Gastroesophageal sphincter (tissue), 4 donors: ENCODE results near the gene VHLL. TPM values are rescaled to one million over a fixed set of nuclear protein-coding genes. Genes with fewer than 3 reads are reported as not detected.

Experiments used
- ATAC-seq: fragments of 150-250 bp; one replicate; pipeline ENCODE4 v1.9.1; 2016; ENCODE audit warnings: mild to moderate bottlenecking, moderate library complexity
- H3K27ac ChIP-seq, 4 donors: fragments of 200-600 bp; sonication (generic) in 3 of 4; 1 replicate in 3 of 4; 2 replicates in 1 of 4; pipeline ENCODE4 v1.5.1; 2016 to 2019
- H3K27me3 ChIP-seq: fragments of 200-600 bp; sonication (generic); one replicate; pipeline ENCODE4 v1.5.1; 2019
- H3K36me3 ChIP-seq, 2 donors: fragments of 200-600 bp; sonication (generic); one replicate each; pipeline ENCODE4 v1.5.1; 2019; ENCODE audit warnings: control low read depth in 1 of 2
- H3K4me1 ChIP-seq, 3 donors: fragments of 200-600 bp; sonication (generic); 1 replicate in 2 of 3; 2 replicates in 1 of 3; pipeline ENCODE4 v1.5.1; 2016 to 2019; ENCODE audit warnings: control low read depth in 2 of 3
- H3K4me3 ChIP-seq, 2 donors: fragments of 200-600 bp; sonication (generic); one replicate each; pipeline ENCODE4 v1.5.1; 2019; ENCODE audit warnings: mild to moderate bottlenecking in 1 of 2, moderate library complexity in 1 of 2
- H3K9me3 ChIP-seq, 3 donors: fragments of 200-600 bp; sonication (generic); one replicate each; pipeline ENCODE4 v1.5.1; 2017 to 2019; ENCODE audit warnings: control low read depth in 2 of 3
- EP300 ChIP-seq: sonication (generic); formaldehyde crosslinking; IDR thresholded peaks from one replicate; pipeline ENCODE4 v1.6.1; 2017; ENCODE audit warnings: antibody characterized with exemption, mild to moderate bottlenecking
- POLR2A ChIP-seq, 2 donors: fragments of 450-650 bp; IDR thresholded peaks; one replicate each; pipeline ENCODE4 v1.6.1; 2017; ENCODE audit warnings: antibody characterized with exemption in 2 of 2, mild to moderate bottlenecking in 2 of 2, moderate library complexity in 1 of 2
- POLR2AphosphoS5 ChIP-seq: sonication (generic); formaldehyde crosslinking; IDR thresholded peaks from one replicate; pipeline ENCODE4 v1.6.1; 2017; ENCODE audit warnings: antibody characterized with exemption
- whole genome bisulfite sequencing, 2 donors: methylation state at CpG; one replicate each; pipeline ENCODE4 v1.1.5; 2018; ENCODE audit warnings: low coverage in 1 of 2; 5-methylcytosine and 5-hydroxymethylcytosine counted together
- total RNA-seq, 4 donors: library from RNA; depleted of rRNA; stranded (reverse); fragments of >200 nt; gene quantifications; one replicate each; pipeline ENCODE4 v1.1.0, GENCODE V29; 2016
- TF ChIP-seq, protein P1 (sequence below), 4 experiments: fragments of 200-600 bp in 2 of 4; fragments of 450-650 bp in 2 of 4; sonication (generic) in 1 of 4; IDR thresholded peaks; one replicate each; pipeline ENCODE4 v1.5.1; 2017 to 2019; ENCODE audit warnings: antibody characterized with exemption in 4 of 4, mild to moderate bottlenecking in 2 of 4, moderate library complexity in 2 of 4

Gene VHLL
- total RNA-seq, 4 donors from 2014 or later: not detected

- H3K27ac ChIP-seq: peak overlapping the region; percentile 57 to 91 (median 91)
- peak; percentile 1 for ATAC-seq
- TF ChIP-seq POLR2A (IDR thresholded peaks at IDR 0.05): no peak
Measured at GRCh38 chr1:156281693-156282478, 17.2 kb downstream of the VHLL start.

DNA sequence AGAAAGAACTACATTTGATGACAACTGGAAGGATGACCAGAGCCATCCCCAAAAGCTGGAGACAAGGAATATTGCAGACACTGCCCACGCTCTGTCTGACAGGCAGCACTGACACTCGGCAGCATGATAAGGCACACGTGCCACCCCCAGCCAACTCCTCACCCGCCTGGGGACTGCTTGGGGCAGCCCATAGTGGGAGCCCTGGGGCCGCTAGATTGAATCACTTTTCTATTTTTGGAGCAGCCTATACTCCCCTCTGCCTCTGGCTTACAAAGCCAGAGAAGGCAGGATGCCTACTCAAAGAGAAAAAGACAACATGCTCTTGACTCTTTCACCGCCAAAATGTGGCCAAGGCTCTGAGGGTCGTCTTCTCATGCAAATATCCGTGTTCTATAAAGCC is 17.8 kb downstream of the VHLL start:
- Histone ChIP-seq H3K4me1 (peaks cover 4 to 44% (median 17%) of the 10 kb centered on the region in 3 donors), H3K36me3 (peaks cover 0 to 48% of the 10 kb centered on the region in 2 donors), H3K9me3 (no peaks in the 10 kb centered on the region), H3K27ac (no peak overlapping the region), H3K27me3 (no peaks in the 10 kb centered on the region), H3K4me3 (peak overlapping the region in 1 of 2 donors; percentile 95)
- no peak for ATAC-seq
- TF ChIP-seq POLR2A (IDR thresholded peaks at IDR 0.05) (no peak), POLR2AphosphoS5 (no peak)
- 29 to 39% methylated on average over 4 to 8 of the region's 8 CpGs for WGBS, 2 donors

More at GRCh38 chr1:156281693-156282478, 17.2 kb downstream of the VHLL start:
- H3K27me3 ChIP-seq: no peaks in the 10 kb centered on the region
- WGBS, 2 donors: 0 to 7% methylated on average over 14 to 16 of the region's 22 CpGs
- peak overlapping the region; percentile 82 to 95 for H3K4me3 ChIP-seq
- H3K4me1 ChIP-seq: peaks cover 4 to 44% (median 17%) of the 10 kb centered on the region in 3 donors
- H3K36me3 ChIP-seq: peaks cover 0 to 45% of the 10 kb centered on the region in 2 donors
- no peaks in the 10 kb centered on the region for H3K9me3 ChIP-seq

DNA sequence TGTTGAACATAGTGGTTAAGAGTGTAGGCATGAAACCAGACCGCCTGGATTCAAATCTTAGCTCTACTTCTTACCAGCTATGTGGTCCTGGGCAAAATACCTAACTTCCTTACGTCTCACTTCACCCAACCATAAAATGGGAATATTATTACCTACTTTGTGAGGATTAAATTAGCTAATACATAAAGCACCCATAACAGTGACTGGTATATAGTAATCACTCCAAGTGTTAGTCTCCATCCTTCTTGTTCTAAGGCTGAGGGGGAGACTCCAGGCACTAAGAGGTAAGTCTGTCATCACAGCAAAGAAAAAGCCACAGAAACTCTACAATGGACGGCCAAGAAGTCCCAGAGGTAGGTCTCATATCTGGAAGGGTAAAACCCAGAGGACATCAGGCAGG is 19.3 kb downstream of the VHLL start:
- H3K36me3 ChIP-seq: peaks cover 0 to 52% of the 10 kb centered on the region in 2 donors
- H3K4me3 ChIP-seq: no peak overlapping the region
- no peaks in the 10 kb centered on the region for H3K9me3 ChIP-seq
- ATAC-seq: no peak
- H3K27ac ChIP-seq: no peak overlapping the region
- TF ChIP-seq EP300 (no peak), POLR2A (IDR thresholded peaks at IDR 0.05) (no peak), POLR2AphosphoS5 (no peak)
- TF ChIP-seq, protein P1, sequence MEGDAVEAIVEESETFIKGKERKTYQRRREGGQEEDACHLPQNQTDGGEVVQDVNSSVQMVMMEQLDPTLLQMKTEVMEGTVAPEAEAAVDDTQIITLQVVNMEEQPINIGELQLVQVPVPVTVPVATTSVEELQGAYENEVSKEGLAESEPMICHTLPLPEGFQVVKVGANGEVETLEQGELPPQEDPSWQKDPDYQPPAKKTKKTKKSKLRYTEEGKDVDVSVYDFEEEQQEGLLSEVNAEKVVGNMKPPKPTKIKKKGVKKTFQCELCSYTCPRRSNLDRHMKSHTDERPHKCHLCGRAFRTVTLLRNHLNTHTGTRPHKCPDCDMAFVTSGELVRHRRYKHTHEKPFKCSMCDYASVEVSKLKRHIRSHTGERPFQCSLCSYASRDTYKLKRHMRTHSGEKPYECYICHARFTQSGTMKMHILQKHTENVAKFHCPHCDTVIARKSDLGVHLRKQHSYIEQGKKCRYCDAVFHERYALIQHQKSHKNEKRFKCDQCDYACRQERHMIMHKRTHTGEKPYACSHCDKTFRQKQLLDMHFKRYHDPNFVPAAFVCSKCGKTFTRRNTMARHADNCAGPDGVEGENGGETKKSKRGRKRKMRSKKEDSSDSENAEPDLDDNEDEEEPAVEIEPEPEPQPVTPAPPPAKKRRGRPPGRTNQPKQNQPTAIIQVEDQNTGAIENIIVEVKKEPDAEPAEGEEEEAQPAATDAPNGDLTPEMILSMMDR (IDR thresholded peaks at IDR 0.05): no peak
- H3K27me3 ChIP-seq: no peaks in the 10 kb centered on the region
- H3K4me1 ChIP-seq: peaks cover 4 to 44% (median 17%) of the 10 kb centered on the region in 3 donors
- WGBS, 2 donors: 72 to 90% methylated on average over 1 to 3 of the region's 3 CpGs

GRCh38 chr1:156276966-156277381 is 22.1 kb downstream of the VHLL start:
- H3K27me3 ChIP-seq: no peaks in the 10 kb centered on the region
- H3K27ac ChIP-seq: no peak overlapping the region
- WGBS, 2 donors: 70 to 81% methylated on average over 4 to 6 of the region's 6 CpGs
- peaks cover 0 to 80% of the 10 kb centered on the region in 2 donors for H3K36me3 ChIP-seq
- TF ChIP-seq POLR2AphosphoS5 (no peak), EP300 (no peak), POLR2A (IDR thresholded peaks at IDR 0.05) (no peak)
- TF ChIP-seq, protein P1 (IDR thresholded peaks at IDR 0.05): no peak
- peak; percentile 52 for ATAC-seq
- no peak overlapping the region for H3K4me3 ChIP-seq
- H3K4me1 ChIP-seq: peaks cover 4 to 30% (median 10%) of the 10 kb centered on the region in 3 donors
- no peaks in the 10 kb centered on the region for H3K9me3 ChIP-seq

DNA sequence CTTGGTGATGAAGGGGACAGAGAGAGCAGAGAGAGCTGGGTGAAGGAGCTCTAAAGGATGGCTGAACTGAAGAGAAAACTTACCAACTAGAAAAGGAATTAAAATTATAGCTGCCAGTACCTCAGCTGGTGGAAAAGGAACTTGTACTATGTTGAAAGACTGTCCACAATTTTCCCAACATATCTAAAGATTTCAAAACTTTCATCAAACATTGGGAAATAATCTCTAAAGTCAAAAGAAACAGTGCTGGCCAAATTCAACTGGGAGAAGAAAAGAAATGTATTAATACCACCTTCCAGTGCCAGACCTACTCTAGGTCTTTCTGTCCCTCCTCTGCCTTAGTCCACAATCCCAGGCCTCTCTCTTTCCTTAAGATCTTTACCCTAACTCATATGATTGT is 22.6 kb downstream of the VHLL start:
- Histone ChIP-seq H3K36me3 (peaks cover 0 to 85% of the 10 kb centered on the region in 2 donors), H3K9me3 (no peaks in the 10 kb centered on the region), H3K4me1 (peaks cover 4 to 25% (median 6%) of the 10 kb centered on the region in 3 donors), H3K27ac (no peak overlapping the region), H3K4me3 (no peak overlapping the region), H3K27me3 (no peaks in the 10 kb centered on the region)
- no peak for TF ChIP-seq EP300
- TF ChIP-seq, protein P1 (IDR thresholded peaks at IDR 0.05): no peak
- TF ChIP-seq POLR2A (IDR thresholded peaks at IDR 0.05): no peak
- TF ChIP-seq POLR2AphosphoS5: no peak
- ATAC-seq: no peak

GRCh38 chr1:156270314-156270713 is 28.8 kb downstream of the VHLL start:
- H3K27ac ChIP-seq: no peak overlapping the region
- WGBS, 2 donors: 71 to 94% methylated on average over 2 of the region's 3 CpGs
- no peaks in the 10 kb centered on the region for H3K27me3 ChIP-seq
- ATAC-seq: no peak
- H3K4me3 ChIP-seq: no peak overlapping the region
- no peak for TF ChIP-seq POLR2AphosphoS5
- TF ChIP-seq, protein P1 (IDR thresholded peaks at IDR 0.05): no peak
- TF ChIP-seq POLR2A (IDR thresholded peaks at IDR 0.05): no peak
- no peak for TF ChIP-seq EP300
- H3K9me3 ChIP-seq: no peaks in the 10 kb centered on the region
- no peaks in the 10 kb centered on the region for H3K4me1 ChIP-seq
- peaks cover 7 to 100% of the 10 kb centered on the region in 2 donors for H3K36me3 ChIP-seq
